GM18873 (cell line): ENCODE results near the gene STAC3.

Experiments
- ATAC-seq: cut with Tn5 transposase; IDR thresholded peaks from one replicate; pipeline ENCODE4 v1.9.1; 2021; ENCODE audit warnings: mild to moderate bottlenecking, moderate library complexity, moderate number of reproducible peaks; ENCODE audit not compliant: unreplicated experiment, low FRiP score

STAC3 gene

GRCh38 chr12:57255916-57256315, 4.9 kb upstream of the STAC3 start:
- no peak for ATAC-seq

DNA sequence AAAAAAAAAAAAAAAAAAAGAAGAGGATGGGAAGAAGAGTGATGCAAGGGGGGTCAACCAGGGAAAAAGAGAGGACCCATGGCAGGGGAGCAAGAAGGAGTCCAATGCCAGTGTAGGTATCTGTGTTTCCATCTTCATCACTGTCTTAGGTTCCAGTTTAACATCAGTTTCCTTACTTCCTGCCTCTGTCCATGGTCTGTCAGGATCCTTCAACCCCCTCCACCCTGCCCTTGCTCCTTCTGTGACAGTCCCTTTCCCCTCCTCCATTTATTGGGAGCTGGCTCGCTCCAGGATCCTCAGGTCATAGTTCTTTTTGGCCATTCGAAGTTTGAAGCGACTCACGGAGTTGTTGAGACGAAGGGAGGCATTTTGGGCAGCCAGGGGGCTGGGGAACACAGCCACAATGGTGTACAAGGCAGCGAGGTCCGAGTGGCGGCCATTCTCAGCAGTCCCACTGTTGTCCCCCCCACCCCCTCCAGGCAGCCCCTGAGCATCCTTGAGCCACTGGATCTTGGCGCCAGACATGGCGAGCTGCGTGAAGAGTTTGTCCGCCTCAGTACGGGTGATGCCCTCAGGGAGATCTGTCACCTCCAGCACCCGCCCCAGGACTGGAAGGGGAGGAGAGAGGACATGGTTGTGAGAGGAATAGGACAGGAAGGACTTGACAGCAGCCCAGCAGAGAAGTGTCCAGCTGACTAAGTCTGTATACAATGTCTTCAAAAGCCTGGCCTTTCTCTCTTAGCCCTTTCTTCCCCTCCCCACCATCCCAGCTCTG, 3.7 kb upstream of the STAC3 start:
- ATAC-seq = no peak

GRCh38 chr12:57250541-57250940, 446 bp downstream of the STAC3 start:
- ATAC-seq = no peak

DNA sequence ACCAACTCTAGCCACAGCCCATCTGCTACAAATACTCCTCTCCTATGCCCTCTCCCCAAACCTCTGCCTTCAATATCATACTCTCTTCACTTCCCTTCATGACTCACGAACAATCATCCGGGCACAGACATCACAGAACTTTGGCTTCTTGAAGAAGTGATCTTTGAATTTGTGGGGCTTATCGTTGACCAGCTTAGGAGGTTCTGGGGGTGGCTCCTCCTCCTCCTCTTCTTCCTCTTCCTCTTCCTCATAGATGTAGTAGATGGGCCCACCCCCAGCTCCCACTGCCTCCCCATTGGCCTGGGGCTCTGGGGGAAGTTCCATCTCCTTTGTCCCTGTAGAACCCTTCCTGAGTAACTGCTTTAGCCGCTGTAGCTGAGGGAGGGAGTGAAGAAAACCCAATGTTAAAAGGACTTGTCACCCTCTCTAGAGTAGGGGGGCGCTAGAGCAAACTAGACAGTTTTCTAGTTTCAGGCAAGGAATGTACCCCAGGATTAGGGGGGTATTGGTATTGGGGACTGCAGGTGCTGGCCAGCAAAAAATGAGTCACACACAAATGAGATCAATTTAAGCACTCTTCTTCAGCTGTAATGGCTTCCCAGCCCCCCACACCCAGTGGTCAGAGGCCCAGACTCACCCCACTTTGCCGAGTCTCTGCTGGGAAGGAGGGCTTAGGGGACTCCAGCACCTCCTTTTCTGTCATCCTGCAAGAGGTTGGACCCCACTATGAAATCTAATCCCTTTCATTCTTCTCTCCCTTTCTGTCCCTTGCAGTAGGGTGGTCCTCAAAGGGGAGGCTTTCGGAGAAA, 1.8 kb downstream of the STAC3 start:
- ATAC-seq = no peak

DNA sequence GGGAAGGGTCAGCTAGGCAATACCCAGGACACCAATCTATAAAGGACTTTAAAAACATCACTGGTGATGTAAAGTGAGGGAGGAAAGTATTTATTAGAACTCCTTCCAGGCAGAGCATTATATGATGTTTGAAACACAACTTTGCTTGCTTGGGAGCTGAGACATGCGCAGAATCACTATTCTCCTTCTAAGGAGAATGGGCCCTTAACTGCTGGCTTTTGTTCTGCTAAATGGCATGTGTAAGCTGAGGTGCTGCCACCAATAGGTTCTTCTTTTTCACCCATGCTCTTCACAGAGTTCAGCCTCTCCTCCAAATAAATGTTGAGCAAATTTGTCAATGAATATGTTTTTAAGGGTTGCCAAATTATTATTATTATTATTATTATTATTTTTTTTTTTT, 3.9 kb downstream of the STAC3 start:
- no peak for ATAC-seq

GRCh38 chr12:57244312-57244696, 6.7 kb downstream of the STAC3 start:
- ATAC-seq = no peak

DNA sequence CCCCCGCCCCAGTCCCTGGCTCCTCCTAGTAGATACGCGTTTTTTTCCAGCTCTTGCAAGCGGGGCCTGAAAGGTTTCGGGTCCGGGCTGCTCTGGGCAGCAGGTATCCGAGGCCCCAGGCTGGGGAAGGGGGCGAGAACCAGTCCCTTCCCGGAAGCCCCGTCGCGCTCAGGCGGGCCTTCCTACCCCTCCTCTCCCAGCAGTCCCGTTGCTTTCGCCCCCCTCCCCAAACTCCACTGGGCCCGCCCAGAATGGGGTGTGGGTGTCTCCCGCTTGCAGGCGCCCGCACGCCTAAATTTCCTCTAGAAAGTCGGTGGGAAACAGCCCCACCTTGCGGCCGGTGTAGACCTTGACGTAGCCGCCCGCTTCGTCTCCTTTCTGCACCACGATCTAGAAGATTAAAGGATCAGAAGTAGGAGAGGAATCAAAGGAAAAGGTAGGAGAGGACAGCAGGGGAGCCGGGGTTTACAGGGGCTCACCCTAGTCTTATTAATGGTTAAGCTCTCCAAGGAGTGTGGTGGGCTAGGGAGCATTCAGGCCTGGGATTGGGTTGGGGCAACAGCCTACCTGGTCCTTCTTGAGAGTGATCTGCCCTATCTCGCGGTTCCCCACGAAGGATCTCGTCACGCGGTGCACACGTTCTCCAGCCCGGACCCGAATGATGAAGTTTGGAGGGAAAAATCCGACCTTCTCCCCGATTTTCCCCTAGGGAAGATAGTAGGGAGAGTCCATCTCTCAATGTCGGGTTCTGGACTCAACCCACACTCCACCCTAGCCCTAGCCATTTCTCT, 7.3 kb downstream of the STAC3 start:
- no peak for ATAC-seq

- ATAC-seq = no peak
These were observed 8.1 kb downstream of the STAC3 start for GRCh38 chr12:57242691-57243454.

GRCh38 chr12:57242329-57242690, 8.7 kb downstream of the STAC3 start:
- ATAC-seq = no peak

DNA sequence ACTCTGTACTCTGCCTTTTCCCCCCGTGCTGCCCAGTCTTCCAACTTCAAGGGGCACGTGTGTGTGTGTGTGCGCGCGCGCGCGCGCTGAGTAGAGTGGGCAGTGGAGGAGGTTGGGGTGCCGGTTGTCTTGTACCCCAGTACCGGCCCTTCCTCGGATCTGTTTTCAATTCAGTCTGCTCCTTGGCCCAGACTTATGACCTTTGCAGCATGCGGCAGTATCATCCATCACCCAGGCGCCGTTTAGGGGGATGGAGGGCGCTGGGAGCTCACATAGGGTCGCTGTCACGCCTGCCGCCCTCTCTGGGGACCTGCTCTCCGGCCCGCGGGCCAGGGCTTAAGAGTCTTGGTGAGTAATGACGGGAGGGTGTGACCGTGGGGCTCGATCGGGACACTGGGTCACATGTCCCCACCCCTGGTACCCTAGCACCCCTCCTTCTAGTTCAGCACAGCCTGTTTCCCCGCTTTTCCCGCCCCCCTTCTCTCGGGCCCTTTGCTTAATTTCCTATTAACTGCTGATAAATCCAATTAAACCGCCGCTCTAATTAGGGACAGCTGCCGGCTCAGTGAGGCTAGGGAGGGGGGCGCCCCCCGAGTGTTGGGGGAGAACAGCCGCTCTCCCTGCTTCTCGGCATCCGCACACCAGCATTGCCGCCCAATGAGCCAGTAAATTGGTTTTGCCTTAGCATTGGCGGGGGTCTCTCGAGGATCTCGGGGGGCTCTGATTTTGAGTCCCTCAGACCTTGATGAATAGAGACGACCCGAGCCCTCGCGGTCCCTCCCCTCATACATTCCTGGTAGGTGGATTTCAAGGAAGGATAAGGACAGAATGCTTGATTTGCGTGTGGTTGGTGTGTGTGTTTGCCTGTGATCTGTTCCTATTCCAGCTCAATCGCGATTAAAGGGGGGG, 9.3 kb downstream of the STAC3 start:
- no peak for ATAC-seq

DNA sequence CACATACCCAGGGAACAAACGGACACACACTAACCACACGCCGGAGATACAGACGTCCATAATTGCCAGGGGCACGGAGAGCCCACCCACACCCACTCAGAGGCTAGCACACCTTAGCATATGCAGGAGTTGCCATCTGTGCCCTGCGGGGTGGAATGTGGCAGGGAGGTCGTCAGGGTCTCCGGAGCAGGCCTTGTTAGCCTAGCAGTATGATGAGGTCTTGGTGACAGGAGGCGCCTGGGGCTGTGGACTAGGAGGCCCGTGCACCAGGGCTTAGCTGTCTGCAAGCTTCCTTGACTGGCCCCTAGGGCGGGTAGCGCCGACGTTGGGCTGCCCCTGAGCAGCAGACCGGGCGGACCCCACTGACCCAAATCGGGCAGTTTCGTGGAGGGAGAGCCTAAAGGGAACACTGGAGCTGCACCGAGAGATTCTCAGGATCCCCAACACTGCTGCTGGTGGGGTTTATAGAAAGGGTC, 10.0 kb downstream of the STAC3 start:
- no peak for ATAC-seq

GRCh38 chr12:57240066-57240921, 10.7 kb downstream of the STAC3 start:
- ATAC-seq = no peak

GRCh38 chr12:57239587-57240065, 11.4 kb downstream of the STAC3 start:
- ATAC-seq = no peak

- peak; percentile 48 for ATAC-seq
These were observed 12.0 kb downstream of the STAC3 start for GRCh38 chr12:57238854-57239554.

- no peak for ATAC-seq
These were observed 12.8 kb downstream of the STAC3 start for GRCh38 chr12:57237932-57238853.

DNA sequence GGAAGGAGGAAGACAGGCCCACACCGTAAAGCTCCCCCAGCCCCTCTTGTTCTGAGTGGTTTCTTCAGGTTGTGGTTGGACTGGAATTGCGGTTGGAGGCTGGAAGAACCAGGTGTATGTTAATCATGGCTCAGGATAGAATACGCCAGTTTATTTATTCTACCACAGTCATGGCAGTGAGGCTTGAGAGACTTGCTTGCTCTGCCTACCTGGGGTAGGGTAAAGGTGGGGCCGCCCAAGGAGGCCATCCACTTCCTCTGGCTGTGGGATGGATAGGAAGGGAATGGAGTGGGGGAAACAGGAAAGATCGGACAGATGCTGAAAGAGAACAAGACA, 13.4 kb downstream of the STAC3 start:
- no peak for ATAC-seq
